ENCODE measurements around the gene ERI3.

ERI3 gene

GRCh38 chr1:44310006-44310405 lies 45.1 kb downstream of the ERI3 start:
- no peak for TF ChIP-seq CTCF (IDR thresholded peaks at IDR 0.05)
- H3K27ac ChIP-seq, result no peak overlapping the region
- DNase-seq (ENCODE audit: low spot score), result no peak
- no peak overlapping the region for H3K4me3 ChIP-seq

GRCh38 chr1:44305962-44306422 lies 49.1 kb downstream of the ERI3 start:
- Histone ChIP-seq H3K27ac (no peak overlapping the region), H3K4me3 (no peak overlapping the region)
- DNase-seq (ENCODE audit: low spot score), result no peak
- no peak for TF ChIP-seq CTCF (IDR thresholded peaks at IDR 0.05)

GRCh38 chr1:44303532-44303931 lies 51.5 kb downstream of the ERI3 start:
- DNase-seq (ENCODE audit: low spot score), result no peak
- no peak for TF ChIP-seq CTCF (IDR thresholded peaks at IDR 0.05)
- Histone ChIP-seq H3K4me3 (no peak overlapping the region), H3K27ac (no peak overlapping the region)

- Histone ChIP-seq H3K4me3 (no peak overlapping the region), H3K27ac (no peak overlapping the region)
- no peak for DNase-seq (ENCODE audit: low spot score)
- TF ChIP-seq CTCF (IDR thresholded peaks at IDR 0.05), result no peak
Measured at GRCh38 chr1:44302541-44302940, 52.5 kb downstream of the ERI3 start.

GRCh38 chr1:44301442-44301841 lies 53.6 kb downstream of the ERI3 start:
- Histone ChIP-seq H3K27ac (no peak overlapping the region), H3K4me3 (no peak overlapping the region)
- TF ChIP-seq CTCF (IDR thresholded peaks at IDR 0.05), result no peak
- DNase-seq (ENCODE audit: low spot score), result no peak

- no peak for TF ChIP-seq CTCF (IDR thresholded peaks at IDR 0.05)
- no peak overlapping the region for H3K27ac ChIP-seq
- no peak for DNase-seq (ENCODE audit: low spot score)
- H3K4me3 ChIP-seq, result no peak overlapping the region
Measured at GRCh38 chr1:44300852-44301251, 54.2 kb downstream of the ERI3 start.

GRCh38 chr1:44297695-44298400 lies 57.2 kb downstream of the ERI3 start:
- TF ChIP-seq CTCF (IDR thresholded peaks at IDR 0.05), result no peak
- H3K27ac ChIP-seq, result no peak overlapping the region
- no peak for DNase-seq (ENCODE audit: low spot score)
- H3K4me3 ChIP-seq, result no peak overlapping the region
